Progenitor cell of endocrine pancreas (in vitro differentiated cells): ENCODE measurements around the gene MRPL36. TPM values are rescaled to one million over a fixed set of nuclear protein-coding genes. Genes with fewer than 3 reads are reported as not detected.

Experiments used
- DNase-seq: peaks from one replicate; pipeline ENCODE4 v3.0.0; 2021; ENCODE audit warnings: low spot score; ENCODE audit not compliant: unreplicated experiment
- H3K27ac Mint-ChIP-seq: 2 replicates; pipeline ENCODE4 v1.8.0; 2021; ENCODE audit warnings: mild to moderate bottlenecking, moderate library complexity, mixed read lengths
- H3K27me3 Mint-ChIP-seq: 2 replicates; pipeline ENCODE4 v1.8.0; 2021; ENCODE audit warnings: mixed read lengths
- H3K36me3 Mint-ChIP-seq: 2 replicates; pipeline ENCODE4 v1.8.0; 2022; ENCODE audit warnings: mixed read lengths; ENCODE audit not compliant: insufficient read depth
- H3K4me1 Mint-ChIP-seq: 2 replicates; pipeline ENCODE4 v1.8.0; 2021; ENCODE audit warnings: low read depth, mixed read lengths
- H3K4me3 Mint-ChIP-seq: 2 replicates; pipeline ENCODE4 v1.8.0; 2021; ENCODE audit warnings: low read depth, mild to moderate bottlenecking, moderate library complexity, mixed read lengths
- H3K9me3 Mint-ChIP-seq: 2 replicates; pipeline ENCODE4 v1.8.0; 2021; ENCODE audit warnings: low read depth, mixed read lengths
- total RNA-seq: library from RNA; stranded (reverse); gene quantifications from 2 replicates; pipeline ENCODE4 v1.2.1, GENCODE V29; 2021
- TF ChIP-seq, protein P1 (sequence below): fragments of 200-600 bp; sonication (generic); IDR thresholded peaks from one replicate; pipeline ENCODE4 v1.5.0; 2021; ENCODE audit warnings: antibody characterized with exemption, mild to moderate bottlenecking; ENCODE audit not compliant: unreplicated experiment

Gene MRPL36
- total RNA-seq, 1 donor from 2014 or later = 40.5 TPM

- H3K27me3 Mint-ChIP-seq = no peaks in the 10 kb centered on the region
- TF ChIP-seq, protein P1, sequence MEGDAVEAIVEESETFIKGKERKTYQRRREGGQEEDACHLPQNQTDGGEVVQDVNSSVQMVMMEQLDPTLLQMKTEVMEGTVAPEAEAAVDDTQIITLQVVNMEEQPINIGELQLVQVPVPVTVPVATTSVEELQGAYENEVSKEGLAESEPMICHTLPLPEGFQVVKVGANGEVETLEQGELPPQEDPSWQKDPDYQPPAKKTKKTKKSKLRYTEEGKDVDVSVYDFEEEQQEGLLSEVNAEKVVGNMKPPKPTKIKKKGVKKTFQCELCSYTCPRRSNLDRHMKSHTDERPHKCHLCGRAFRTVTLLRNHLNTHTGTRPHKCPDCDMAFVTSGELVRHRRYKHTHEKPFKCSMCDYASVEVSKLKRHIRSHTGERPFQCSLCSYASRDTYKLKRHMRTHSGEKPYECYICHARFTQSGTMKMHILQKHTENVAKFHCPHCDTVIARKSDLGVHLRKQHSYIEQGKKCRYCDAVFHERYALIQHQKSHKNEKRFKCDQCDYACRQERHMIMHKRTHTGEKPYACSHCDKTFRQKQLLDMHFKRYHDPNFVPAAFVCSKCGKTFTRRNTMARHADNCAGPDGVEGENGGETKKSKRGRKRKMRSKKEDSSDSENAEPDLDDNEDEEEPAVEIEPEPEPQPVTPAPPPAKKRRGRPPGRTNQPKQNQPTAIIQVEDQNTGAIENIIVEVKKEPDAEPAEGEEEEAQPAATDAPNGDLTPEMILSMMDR = no peak
- H3K4me1 Mint-ChIP-seq = peaks cover 11% of the 10 kb centered on the region
- H3K9me3 Mint-ChIP-seq = no peaks in the 10 kb centered on the region
- H3K27ac Mint-ChIP-seq = no peak overlapping the region
- peaks cover 19% of the 10 kb centered on the region for H3K36me3 Mint-ChIP-seq
- no peak for DNase-seq
- no peak overlapping the region for H3K4me3 Mint-ChIP-seq
Measured at GRCh38 chr5:1804001-1804690, 4.5 kb upstream of the MRPL36 start.

GRCh38 chr5:1803192-1803591 lies 3.6 kb upstream of the MRPL36 start:
- Mint-ChIP-seq H3K36me3 (peaks cover 16% of the 10 kb centered on the region), H3K4me1 (peaks cover 19% of the 10 kb centered on the region), H3K27me3 (no peaks in the 10 kb centered on the region), H3K9me3 (no peaks in the 10 kb centered on the region), H3K4me3 (peak overlapping the region; percentile 53), H3K27ac (peak overlapping the region; percentile 39)
- TF ChIP-seq, protein P1 = no peak
- DNase-seq = no peak

- Mint-ChIP-seq H3K27ac (peak overlapping the region; percentile 75), H3K36me3 (peaks cover 10% of the 10 kb centered on the region), H3K9me3 (no peaks in the 10 kb centered on the region), H3K4me1 (peaks cover 19% of the 10 kb centered on the region), H3K4me3 (peak overlapping the region; percentile 99), H3K27me3 (no peaks in the 10 kb centered on the region)
- no peak for DNase-seq
- TF ChIP-seq, protein P1 = no peak
Measured at GRCh38 chr5:1801967-1802295, 2.3 kb upstream of the MRPL36 start.

- Mint-ChIP-seq H3K27ac (peak within 1 kb of the TSS; percentile 99), H3K36me3 (peaks cover 7% of the 10 kb centered on the region), H3K4me1 (peaks cover 19% of the 10 kb centered on the region), H3K4me3 (peak within 1 kb of the TSS; percentile 99), H3K9me3 (no peaks in the 10 kb centered on the region), H3K27me3 (no peaks in the 10 kb centered on the region)
- TF ChIP-seq, protein P1 = peak; percentile 19
- DNase-seq = peak; percentile 58
Measured at GRCh38 chr5:1801222-1801966, 1.8 kb upstream of the MRPL36 start, which contains the start of gene NDUFS6. TSS of gene NDUFS6 (plus strand) at chr5:1801407. CDS start at chr5:1801418, 11 bp downstream.

GRCh38 chr5:1800472-1801221 lies 1.0 kb upstream of the MRPL36 start:
- H3K4me1 Mint-ChIP-seq = peaks cover 19% of the 10 kb centered on the region
- no peaks in the 10 kb centered on the region for H3K27me3 Mint-ChIP-seq
- peak overlapping the region; percentile 99 for H3K27ac Mint-ChIP-seq
- peaks cover 6% of the 10 kb centered on the region for H3K36me3 Mint-ChIP-seq
- TF ChIP-seq, protein P1 = no peak
- no peaks in the 10 kb centered on the region for H3K9me3 Mint-ChIP-seq
- H3K4me3 Mint-ChIP-seq = peak overlapping the region; percentile 99
- peak; percentile 25 for DNase-seq
